ENCODE results near the gene MKX. TPM values are rescaled to one million over a fixed set of nuclear protein-coding genes. Genes with fewer than 3 reads are reported as not detected.

The MKX gene
- total RNA-seq, 2 experiments from 2014 or later, result not detected

- no peaks in the 10 kb centered on the region for H3K36me3 ChIP-seq (ENCODE audit: insufficient read depth, low read length)
- ChIA-PET POLR2A (no interaction called here), CTCF (ENCODE audit: unreplicated experiment) (no interaction called here)
- no peak for TF ChIP-seq EZH2phosphoT487 (IDR thresholded peaks at IDR 0.05; ENCODE audit: borderline replicate concordance, low read depth, low read length)
- TF ChIP-seq, protein P1, sequence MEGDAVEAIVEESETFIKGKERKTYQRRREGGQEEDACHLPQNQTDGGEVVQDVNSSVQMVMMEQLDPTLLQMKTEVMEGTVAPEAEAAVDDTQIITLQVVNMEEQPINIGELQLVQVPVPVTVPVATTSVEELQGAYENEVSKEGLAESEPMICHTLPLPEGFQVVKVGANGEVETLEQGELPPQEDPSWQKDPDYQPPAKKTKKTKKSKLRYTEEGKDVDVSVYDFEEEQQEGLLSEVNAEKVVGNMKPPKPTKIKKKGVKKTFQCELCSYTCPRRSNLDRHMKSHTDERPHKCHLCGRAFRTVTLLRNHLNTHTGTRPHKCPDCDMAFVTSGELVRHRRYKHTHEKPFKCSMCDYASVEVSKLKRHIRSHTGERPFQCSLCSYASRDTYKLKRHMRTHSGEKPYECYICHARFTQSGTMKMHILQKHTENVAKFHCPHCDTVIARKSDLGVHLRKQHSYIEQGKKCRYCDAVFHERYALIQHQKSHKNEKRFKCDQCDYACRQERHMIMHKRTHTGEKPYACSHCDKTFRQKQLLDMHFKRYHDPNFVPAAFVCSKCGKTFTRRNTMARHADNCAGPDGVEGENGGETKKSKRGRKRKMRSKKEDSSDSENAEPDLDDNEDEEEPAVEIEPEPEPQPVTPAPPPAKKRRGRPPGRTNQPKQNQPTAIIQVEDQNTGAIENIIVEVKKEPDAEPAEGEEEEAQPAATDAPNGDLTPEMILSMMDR (conservative IDR thresholded peaks at IDR 0.05; ENCODE audit: low read length), result no peak
- no peak overlapping the region for H3K27ac ChIP-seq (ENCODE audit: low read depth, low read length, poor library complexity, severe bottlenecking)
- no peaks in the 10 kb centered on the region for H3K9me3 ChIP-seq (ENCODE audit: low read length)
- no peaks in the 10 kb centered on the region for H4K20me1 ChIP-seq (ENCODE audit: insufficient read depth, low read length)
- H3K4me2 ChIP-seq (ENCODE audit: low read length), result no peak overlapping the region
- H3K9me2 ChIP-seq (ENCODE audit: insufficient read depth, low read length), result no peaks in the 10 kb centered on the region
- intact Hi-C loops (cut with micrococcal nuclease; ENCODE audit: unreplicated experiment), result loop anchor here (5.0 kb wide), 2 partner anchors 497 to 637 kb away; no protein-coding TSS in a partner anchor
- no peak overlapping the region for H3K4me3 ChIP-seq (ENCODE audit: low read depth, low read length, poor library complexity, severe bottlenecking)
- BruUV-seq (replicated peaks), result no TSS peak
- peaks cover 11% of the 10 kb centered on the region for H3K4me1 ChIP-seq (ENCODE audit: insufficient read depth, low read length, poor library complexity, severe bottlenecking)
- DNase-seq (ENCODE audit: low spot score), result no peak
- H2AFZ ChIP-seq (ENCODE audit: low read length), result no peak overlapping the region
- no peaks in the 10 kb centered on the region for H3K79me2 ChIP-seq (ENCODE audit: insufficient read depth, low read depth, low read length)
These were observed 552 bp downstream of the MKX start for GRCh38 chr10:27744802-27745731.

DNA sequence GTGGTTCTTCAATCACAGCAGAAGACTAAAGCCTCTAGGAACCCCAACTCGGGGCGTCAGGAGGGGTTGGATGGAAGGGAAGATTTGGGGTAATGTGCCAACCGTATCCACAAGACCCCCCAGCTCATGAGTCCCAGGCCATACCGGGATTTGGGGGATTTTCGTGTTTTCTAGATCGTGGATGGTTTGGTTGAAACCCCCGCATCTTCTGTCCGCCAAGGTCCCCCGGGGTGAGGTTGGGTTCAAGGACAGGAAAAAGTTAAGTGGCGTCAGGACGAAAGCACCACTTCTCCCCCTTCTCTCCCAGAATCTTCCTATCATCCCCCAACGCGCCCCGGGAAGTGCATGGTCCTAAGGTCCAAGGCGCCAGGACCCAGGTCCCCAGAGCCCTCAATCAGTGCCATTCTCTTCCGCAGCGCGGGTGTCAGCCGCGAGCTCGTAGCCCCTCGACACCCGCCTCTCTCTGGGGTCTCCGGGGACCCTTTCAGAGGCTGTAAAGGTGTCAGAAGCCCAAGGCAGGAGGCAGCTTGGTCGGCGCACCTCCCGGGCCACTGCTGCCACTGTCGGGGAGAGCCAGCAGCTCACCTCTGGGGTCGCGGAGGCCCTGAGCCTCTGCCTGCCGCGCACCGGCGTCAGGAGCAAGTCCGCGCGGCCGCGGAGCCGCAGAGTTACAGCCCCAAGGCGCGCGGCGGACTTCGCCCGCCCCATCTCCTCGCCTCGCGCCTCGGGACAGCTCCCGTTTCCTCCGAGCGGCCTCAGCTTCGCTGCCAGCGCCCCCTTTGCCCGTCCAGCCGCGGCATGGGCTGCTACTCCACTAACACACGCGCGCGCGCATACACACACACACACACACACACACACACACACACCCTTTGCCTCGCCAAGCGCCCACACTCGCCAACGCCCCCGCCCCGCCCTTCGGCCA lies 1.5 kb downstream of the MKX start:
- no peaks in the 10 kb centered on the region for H4K20me1 ChIP-seq (ENCODE audit: insufficient read depth, low read length)
- ChIA-PET POLR2A (no interaction called here), CTCF (ENCODE audit: unreplicated experiment) (no interaction called here)
- H3K27ac ChIP-seq (ENCODE audit: low read depth, low read length, poor library complexity, severe bottlenecking), result no peak overlapping the region
- peaks cover 11% of the 10 kb centered on the region for H3K4me1 ChIP-seq (ENCODE audit: insufficient read depth, low read length, poor library complexity, severe bottlenecking)
- TF ChIP-seq, protein P1 (conservative IDR thresholded peaks at IDR 0.05; ENCODE audit: low read length), result no peak
- no peak for TF ChIP-seq EZH2phosphoT487 (IDR thresholded peaks at IDR 0.05; ENCODE audit: borderline replicate concordance, low read depth, low read length)
- no peaks in the 10 kb centered on the region for H3K9me3 ChIP-seq (ENCODE audit: low read length)
- no peaks in the 10 kb centered on the region for H3K9me2 ChIP-seq (ENCODE audit: insufficient read depth, low read length)
- no peak for DNase-seq (ENCODE audit: low spot score)
- no peak overlapping the region for H2AFZ ChIP-seq (ENCODE audit: low read length)
- no peak overlapping the region for H3K4me2 ChIP-seq (ENCODE audit: low read length)
- intact Hi-C loops (cut with micrococcal nuclease; ENCODE audit: unreplicated experiment), result loop anchor here (5.0 kb wide), 2 partner anchors 498 to 638 kb away; no protein-coding TSS in a partner anchor
- BruUV-seq (replicated peaks), result no TSS peak
- H3K79me2 ChIP-seq (ENCODE audit: insufficient read depth, low read depth, low read length), result no peaks in the 10 kb centered on the region
- H3K4me3 ChIP-seq (ENCODE audit: low read depth, low read length, poor library complexity, severe bottlenecking), result no peak overlapping the region
- no peaks in the 10 kb centered on the region for H3K36me3 ChIP-seq (ENCODE audit: insufficient read depth, low read length)
